GM18951 (cell line): Measurements from ENCODE around the gene UPF1.
"Not testable (repeated sequence)": the region's sequence is repeated elsewhere in the genome, so short reads cannot be mapped to it uniquely, and the experiment has no call there.

Experiments used
- POLR2A ChIP-seq: IDR thresholded peaks from 4 replicates; pipeline ENCODE4 v1.6.1; 2011; ENCODE audit warnings: mild to moderate bottlenecking; ENCODE audit not compliant: insufficient read length, insufficient read depth; ENCODE audit errors: extremely low read depth
- in situ Hi-C: fragments of 300-500 bp; cut with MboI; formaldehyde crosslinking; loops from one replicate; pipeline ENCODE4 v1.12.0; 2022; ENCODE audit warnings: low sequenced_read_pairs, mixed read lengths, inconsistent platforms; ENCODE audit not compliant: unreplicated experiment

The UPF1 gene

DNA sequence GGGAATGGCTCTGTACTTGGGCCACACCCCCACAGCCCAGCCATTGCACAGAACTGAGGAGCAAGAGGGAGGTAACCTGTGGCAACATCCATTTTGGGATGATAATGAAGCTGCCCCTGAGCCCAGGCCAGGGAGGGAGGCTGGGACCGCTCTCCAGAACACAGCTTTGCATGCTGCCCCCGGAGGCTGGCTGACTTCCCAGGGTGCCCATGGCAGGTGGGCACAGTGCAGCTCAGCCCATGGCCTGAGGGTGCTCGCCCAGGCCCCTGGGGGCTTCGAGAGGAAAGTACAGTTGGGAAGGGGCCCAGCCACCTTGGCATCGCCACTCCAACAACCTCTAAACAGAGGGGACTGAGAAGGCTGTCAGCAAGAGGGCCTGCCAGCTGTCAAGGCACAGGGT lies 81.7 kb downstream of the UPF1 start:
- in situ Hi-C loops = no loop called here
- TF ChIP-seq POLR2A = no peak

DNA sequence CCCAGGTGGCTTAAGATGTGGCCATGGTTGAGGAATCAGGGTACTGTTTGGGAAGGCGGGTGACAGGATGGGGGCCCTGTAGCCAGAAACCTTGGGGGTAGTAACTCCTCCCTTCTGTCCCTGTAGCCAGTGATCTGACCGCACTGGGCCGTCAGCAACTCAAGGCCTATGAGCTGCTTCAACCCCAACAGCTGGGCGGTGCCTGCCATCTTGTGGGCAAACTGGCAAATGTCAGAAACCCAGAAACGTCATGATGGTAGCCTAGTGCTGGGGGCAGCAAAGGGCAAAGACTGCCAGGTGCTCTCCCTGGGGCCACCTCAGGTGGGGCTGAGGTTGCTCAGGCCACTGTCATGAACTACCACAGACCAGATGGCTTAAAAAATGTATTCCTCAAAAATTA lies 83.9 kb downstream of the UPF1 start:
- in situ Hi-C loops = no loop called here
- TF ChIP-seq POLR2A = no peak

DNA sequence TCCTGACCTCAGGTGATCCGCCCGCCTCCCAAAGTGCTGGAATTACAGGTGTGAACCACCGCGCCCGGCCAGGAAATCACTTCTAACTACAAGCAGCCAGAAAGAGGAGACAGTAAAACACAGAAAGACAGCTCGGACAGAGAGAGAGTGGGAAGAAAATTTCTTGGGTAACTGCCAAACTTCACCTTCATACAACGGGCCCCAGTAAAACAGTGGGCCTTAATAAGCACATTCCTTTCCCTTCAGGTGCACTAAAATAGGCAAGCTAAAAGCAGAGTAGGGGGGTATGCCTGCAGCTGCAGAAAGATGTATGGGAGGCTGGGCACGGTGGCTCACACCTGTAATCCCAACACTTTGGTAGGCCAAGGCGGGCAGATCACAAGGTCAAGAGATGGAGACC lies 85.8 kb downstream of the UPF1 start:
- in situ Hi-C loops = not testable (repeated sequence)
